GM23338 (cell line): ENCODE measurements around the gene FGF8. TPM values are rescaled to one million over a fixed set of nuclear protein-coding genes. Genes with fewer than 3 reads are reported as not detected.

Experiments used
- ATAC-seq: fragments of 200-7000 bp; cut with Tn5 transposase; 3 replicates; pipeline ENCODE4 v1.9.1; 2020
- DNase-seq: peaks from one replicate; pipeline ENCODE4 v3.0.0-alpha.2; 2015; ENCODE audit warnings: low spot score
- H2AFZ ChIP-seq: fragments of 200-600 bp; sonication (generic); 2 replicates; pipeline ENCODE4 v1.8.0; 2016; ENCODE audit warnings: antibody characterized with exemption, mild to moderate bottlenecking, moderate library complexity
- H3F3A ChIP-seq: fragments of 200-600 bp; sonication (generic); replicated peaks from 2 replicates; pipeline ENCODE4 v1.8.0; 2017; ENCODE audit warnings: antibody characterized with exemption, mixed run types, low read depth
- H3K27ac ChIP-seq: fragments of 200-600 bp; sonication (generic); 2 replicates; pipeline ENCODE4 v1.6.1; 2016; ENCODE audit warnings: low read depth
- H3K27me3 ChIP-seq: fragments of 200-600 bp; sonication (generic); 2 replicates; pipeline ENCODE4 v1.8.0; 2016; ENCODE audit warnings: mild to moderate bottlenecking, mixed run types, moderate library complexity; ENCODE audit not compliant: insufficient read depth
- H3K36me3 ChIP-seq: fragments of 200-600 bp; sonication (generic); 2 replicates; pipeline ENCODE4 v1.8.0; 2016; ENCODE audit warnings: mild to moderate bottlenecking; ENCODE audit not compliant: insufficient read depth
- H3K4me1 ChIP-seq: fragments of 200-600 bp; sonication (generic); 2 replicates; pipeline ENCODE4 v1.8.0; 2016; ENCODE audit warnings: mild to moderate bottlenecking, moderate library complexity; ENCODE audit not compliant: insufficient read depth
- H3K4me2 ChIP-seq: fragments of 200-600 bp; sonication (generic); 2 replicates; pipeline ENCODE4 v1.7.1; 2017; ENCODE audit warnings: mixed run types
- H3K4me3 ChIP-seq: fragments of 200-600 bp; sonication (generic); 2 replicates; pipeline ENCODE4 v1.6.1; 2016; ENCODE audit warnings: mixed run types
- H3K79me2 ChIP-seq: fragments of 200-600 bp; sonication (generic); replicated peaks from 2 replicates; pipeline ENCODE4 v1.8.0; 2017; ENCODE audit warnings: mild to moderate bottlenecking; ENCODE audit not compliant: insufficient read depth
- H3K9me2 ChIP-seq: fragments of 200-600 bp; sonication (generic); 2 replicates; pipeline ENCODE4 v1.8.0; 2017; ENCODE audit not compliant: insufficient read depth
- H4K20me1 ChIP-seq: fragments of 200-600 bp; sonication (generic); replicated peaks from 2 replicates; pipeline ENCODE4 v1.8.0; 2017; ENCODE audit warnings: mild to moderate bottlenecking; ENCODE audit not compliant: insufficient read depth
- H3K27ac Mint-ChIP-seq: 2 replicates; pipeline ENCODE4 v1.8.0; 2020; ENCODE audit warnings: inconsistent platforms, mild to moderate bottlenecking, moderate library complexity, mixed read lengths
- H3K27me3 Mint-ChIP-seq: 3 replicates; pipeline ENCODE4 v1.8.0; 2022; ENCODE audit warnings: low read depth, mild to moderate bottlenecking, moderate library complexity, mixed read lengths, inconsistent platforms; ENCODE audit not compliant: insufficient read depth, poor library complexity
- H3K36me3 Mint-ChIP-seq: 3 replicates; pipeline ENCODE4 v1.8.0; 2021; ENCODE audit warnings: low read depth, mild to moderate bottlenecking, inconsistent platforms, moderate library complexity, mixed read lengths
- H3K4me1 Mint-ChIP-seq: 3 replicates; pipeline ENCODE4 v1.8.0; 2020; ENCODE audit warnings: mild to moderate bottlenecking, inconsistent platforms, mixed read lengths
- H3K4me3 Mint-ChIP-seq: 3 replicates; pipeline ENCODE4 v1.8.0; 2021; ENCODE audit warnings: moderate library complexity, mild to moderate bottlenecking, inconsistent platforms, mixed read lengths
- H3K9me3 Mint-ChIP-seq: 3 replicates; pipeline ENCODE4 v1.8.0; 2020; ENCODE audit warnings: moderate library complexity, mild to moderate bottlenecking, inconsistent platforms, mixed read lengths
- CREB1 ChIP-seq: fragments of 250-450 bp; sonication (Bioruptor Pico); IDR thresholded peaks from 2 replicates; pipeline ENCODE4 v1.5.0; 2020; ENCODE audit warnings: low read depth, mild to moderate bottlenecking, moderate library complexity
- NANOG ChIP-seq: IDR thresholded peaks from 2 replicates; pipeline ENCODE4 v1.6.1; 2016; ENCODE audit warnings: antibody characterized with exemption, borderline replicate concordance
- POLR2AphosphoS5 ChIP-seq: IDR thresholded peaks from 2 replicates; pipeline ENCODE4 v1.6.1; 2016; ENCODE audit warnings: antibody characterized with exemption, low read depth
- STAT1 ChIP-seq: IDR thresholded peaks from one replicate; pipeline ENCODE4 v1.6.1; 2016; ENCODE audit warnings: antibody characterized with exemption; ENCODE audit not compliant: unreplicated experiment
- ZNF331 ChIP-seq: fragments of 250-450 bp; sonication (Bioruptor Pico); IDR thresholded peaks from 2 replicates; pipeline ENCODE4 v1.5.0; 2020; ENCODE audit warnings: low read depth, mild to moderate bottlenecking, moderate library complexity
- polyA plus RNA-seq: library from polyadenylated mRNA; unstranded; fragments of >200 nt; fragmentation: Nextera tagmentation; extraction: Ambion mirVana; gene quantifications from 2 replicates; pipeline ENCODE4 v1.2.1, GENCODE V29; 2016
- total RNA-seq: library from RNA; depleted of rRNA; stranded (reverse); fragments of >200 nt; shearing (Covaris generic); gene quantifications from 2 replicates; pipeline ENCODE4 v1.2.3, GENCODE V29; 2014
- TF ChIP-seq, protein P1 (sequence below): IDR thresholded peaks from 2 replicates; pipeline ENCODE4 v1.6.1; 2016; ENCODE audit warnings: antibody characterized with exemption
- TF ChIP-seq, protein P2 (sequence below): IDR thresholded peaks from one replicate; pipeline ENCODE4 v1.6.1; 2018; ENCODE audit warnings: antibody characterized with exemption; ENCODE audit not compliant: unreplicated experiment
- TF ChIP-seq, protein P3 (sequence below), 2 experiments: fragments of 200-600 bp in 1 of 2; sonication (generic) in 1 of 2; conservative IDR thresholded peaks; 2 replicates each; pipeline versions ENCODE4 v1.5.1 to v1.6.1; 2016 to 2017; ENCODE audit warnings: antibody characterized with exemption in 2 of 2, low read depth in 2 of 2, mild to moderate bottlenecking in 2 of 2, moderate library complexity in 1 of 2

Gene FGF8
- total and polyA plus RNA-seq, 2 experiments from 2014 or later, result 1.6 to 6.2 TPM

DNA sequence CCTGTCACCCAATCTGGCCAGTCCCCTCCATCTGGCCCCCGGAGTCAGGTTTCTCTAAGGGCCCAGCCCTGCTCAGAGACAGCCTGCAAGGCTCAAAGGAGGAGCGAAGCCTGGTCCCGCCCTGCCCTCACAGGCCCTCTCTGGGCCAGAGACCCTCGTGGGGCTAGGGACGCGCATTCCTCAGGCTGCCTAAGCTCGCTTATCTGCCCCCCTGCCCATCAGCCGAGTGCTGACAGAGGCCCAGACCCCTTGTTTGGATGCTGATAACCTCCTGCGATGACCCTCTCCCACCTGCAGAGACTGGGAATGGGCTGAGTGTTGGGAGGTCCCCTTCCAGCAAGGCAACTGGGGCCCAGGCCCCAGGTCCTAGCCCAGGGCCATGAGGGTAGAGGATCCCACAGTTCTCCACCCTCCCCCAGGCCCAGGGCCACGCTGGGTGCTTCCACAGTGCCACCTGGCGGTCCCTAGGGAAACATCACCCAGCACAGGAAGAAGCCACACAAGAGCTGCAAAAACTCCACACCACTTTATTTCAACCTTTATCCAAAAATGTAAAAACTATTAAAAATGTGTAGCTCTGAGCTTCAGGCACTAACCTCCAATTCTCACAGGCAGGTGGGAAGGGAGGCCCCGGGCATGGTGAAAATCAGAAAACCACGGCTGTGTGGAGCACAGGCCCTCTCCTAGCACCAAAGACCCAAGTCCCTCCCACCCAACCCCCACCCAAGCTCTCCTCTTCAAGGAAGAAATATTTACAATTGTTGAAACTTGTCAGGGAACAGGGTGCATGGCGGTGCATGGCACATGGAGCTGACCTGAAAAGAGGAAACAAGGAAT lies 5.1 kb upstream of the FGF8 start:
- Histone ChIP-seq H3K9me2 (no peaks in the 10 kb centered on the region), H3K4me1 (peaks cover 56% of the 10 kb centered on the region), H3K27ac (no peak overlapping the region), H4K20me1 (0 out of 2 replicates have a peak, but pooled peaks cover 8% of the 10 kb centered on the region), H3F3A (peaks cover 34% of the 10 kb centered on the region), H2AFZ (no peak overlapping the region), H3K27me3 (peaks cover 32% of the 10 kb centered on the region), H3K4me3 (peak overlapping the region; percentile 78; the same call in 1 of the 2 replicates), H3K4me2 (peak overlapping the region; percentile 95), H3K36me3 (no peaks in the 10 kb centered on the region; the same call in 1 of the 2 replicates), H3K79me2 (peaks cover 11% of the 10 kb centered on the region; the same call in 1 of the 2 replicates)
- Mint-ChIP-seq H3K4me1 (peaks cover 49% of the 10 kb centered on the region), H3K27ac (no peak overlapping the region), H3K9me3 (no peaks in the 10 kb centered on the region; the same call in 2 of the 3 replicates), H3K36me3 (peaks cover 21% of the 10 kb centered on the region), H3K27me3 (peaks cover 36% of the 10 kb centered on the region), H3K4me3 (peak overlapping the region; percentile 45)
- TF ChIP-seq CREB1 (CRISPR knock-in tag) (peak; percentile 3; the same call in 1 of the 2 replicates), ZNF331 (no peak), STAT1 (no peak), POLR2AphosphoS5 (no peak), NANOG (no peak)
- TF ChIP-seq, protein P1, sequence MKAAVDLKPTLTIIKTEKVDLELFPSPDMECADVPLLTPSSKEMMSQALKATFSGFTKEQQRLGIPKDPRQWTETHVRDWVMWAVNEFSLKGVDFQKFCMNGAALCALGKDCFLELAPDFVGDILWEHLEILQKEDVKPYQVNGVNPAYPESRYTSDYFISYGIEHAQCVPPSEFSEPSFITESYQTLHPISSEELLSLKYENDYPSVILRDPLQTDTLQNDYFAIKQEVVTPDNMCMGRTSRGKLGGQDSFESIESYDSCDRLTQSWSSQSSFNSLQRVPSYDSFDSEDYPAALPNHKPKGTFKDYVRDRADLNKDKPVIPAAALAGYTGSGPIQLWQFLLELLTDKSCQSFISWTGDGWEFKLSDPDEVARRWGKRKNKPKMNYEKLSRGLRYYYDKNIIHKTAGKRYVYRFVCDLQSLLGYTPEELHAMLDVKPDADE, result no peak
- TF ChIP-seq, protein P2, sequence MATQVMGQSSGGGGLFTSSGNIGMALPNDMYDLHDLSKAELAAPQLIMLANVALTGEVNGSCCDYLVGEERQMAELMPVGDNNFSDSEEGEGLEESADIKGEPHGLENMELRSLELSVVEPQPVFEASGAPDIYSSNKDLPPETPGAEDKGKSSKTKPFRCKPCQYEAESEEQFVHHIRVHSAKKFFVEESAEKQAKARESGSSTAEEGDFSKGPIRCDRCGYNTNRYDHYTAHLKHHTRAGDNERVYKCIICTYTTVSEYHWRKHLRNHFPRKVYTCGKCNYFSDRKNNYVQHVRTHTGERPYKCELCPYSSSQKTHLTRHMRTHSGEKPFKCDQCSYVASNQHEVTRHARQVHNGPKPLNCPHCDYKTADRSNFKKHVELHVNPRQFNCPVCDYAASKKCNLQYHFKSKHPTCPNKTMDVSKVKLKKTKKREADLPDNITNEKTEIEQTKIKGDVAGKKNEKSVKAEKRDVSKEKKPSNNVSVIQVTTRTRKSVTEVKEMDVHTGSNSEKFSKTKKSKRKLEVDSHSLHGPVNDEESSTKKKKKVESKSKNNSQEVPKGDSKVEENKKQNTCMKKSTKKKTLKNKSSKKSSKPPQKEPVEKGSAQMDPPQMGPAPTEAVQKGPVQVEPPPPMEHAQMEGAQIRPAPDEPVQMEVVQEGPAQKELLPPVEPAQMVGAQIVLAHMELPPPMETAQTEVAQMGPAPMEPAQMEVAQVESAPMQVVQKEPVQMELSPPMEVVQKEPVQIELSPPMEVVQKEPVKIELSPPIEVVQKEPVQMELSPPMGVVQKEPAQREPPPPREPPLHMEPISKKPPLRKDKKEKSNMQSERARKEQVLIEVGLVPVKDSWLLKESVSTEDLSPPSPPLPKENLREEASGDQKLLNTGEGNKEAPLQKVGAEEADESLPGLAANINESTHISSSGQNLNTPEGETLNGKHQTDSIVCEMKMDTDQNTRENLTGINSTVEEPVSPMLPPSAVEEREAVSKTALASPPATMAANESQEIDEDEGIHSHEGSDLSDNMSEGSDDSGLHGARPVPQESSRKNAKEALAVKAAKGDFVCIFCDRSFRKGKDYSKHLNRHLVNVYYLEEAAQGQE, result no peak
- TF ChIP-seq, protein P3, sequence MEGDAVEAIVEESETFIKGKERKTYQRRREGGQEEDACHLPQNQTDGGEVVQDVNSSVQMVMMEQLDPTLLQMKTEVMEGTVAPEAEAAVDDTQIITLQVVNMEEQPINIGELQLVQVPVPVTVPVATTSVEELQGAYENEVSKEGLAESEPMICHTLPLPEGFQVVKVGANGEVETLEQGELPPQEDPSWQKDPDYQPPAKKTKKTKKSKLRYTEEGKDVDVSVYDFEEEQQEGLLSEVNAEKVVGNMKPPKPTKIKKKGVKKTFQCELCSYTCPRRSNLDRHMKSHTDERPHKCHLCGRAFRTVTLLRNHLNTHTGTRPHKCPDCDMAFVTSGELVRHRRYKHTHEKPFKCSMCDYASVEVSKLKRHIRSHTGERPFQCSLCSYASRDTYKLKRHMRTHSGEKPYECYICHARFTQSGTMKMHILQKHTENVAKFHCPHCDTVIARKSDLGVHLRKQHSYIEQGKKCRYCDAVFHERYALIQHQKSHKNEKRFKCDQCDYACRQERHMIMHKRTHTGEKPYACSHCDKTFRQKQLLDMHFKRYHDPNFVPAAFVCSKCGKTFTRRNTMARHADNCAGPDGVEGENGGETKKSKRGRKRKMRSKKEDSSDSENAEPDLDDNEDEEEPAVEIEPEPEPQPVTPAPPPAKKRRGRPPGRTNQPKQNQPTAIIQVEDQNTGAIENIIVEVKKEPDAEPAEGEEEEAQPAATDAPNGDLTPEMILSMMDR (conservative IDR thresholded peaks at IDR 0.05; ENCODE audit: low read depth in 2 of 2), result peak; percentile 93 to 97
- DNase-seq, result peak; percentile 82
- ATAC-seq, result peak; percentile 23
